Measurements from ENCODE around the gene OTOR. TPM values are rescaled to one million over a fixed set of nuclear protein-coding genes. Genes with fewer than 3 reads are reported as not detected.

The OTOR gene
- total RNA-seq, 2 donors from 2014 or later: not detected

GRCh38 chr20:16713066-16713465 is 35.1 kb upstream of the OTOR start:
- no peaks in the 10 kb centered on the region for H3K36me3 ChIP-seq (replicated peaks in 1 of 2; ENCODE audit: insufficient read depth in 1 of 2, low read depth in 2 of 2)
- ATAC-seq (no peak), DNase-seq (no peak)
- no peaks in the 10 kb centered on the region for H3K27me3 ChIP-seq
- H3K4me3 ChIP-seq: no peak overlapping the region
- no peak for TF ChIP-seq POLR2A (IDR thresholded peaks at IDR 0.05)
- TF ChIP-seq, protein P1, sequence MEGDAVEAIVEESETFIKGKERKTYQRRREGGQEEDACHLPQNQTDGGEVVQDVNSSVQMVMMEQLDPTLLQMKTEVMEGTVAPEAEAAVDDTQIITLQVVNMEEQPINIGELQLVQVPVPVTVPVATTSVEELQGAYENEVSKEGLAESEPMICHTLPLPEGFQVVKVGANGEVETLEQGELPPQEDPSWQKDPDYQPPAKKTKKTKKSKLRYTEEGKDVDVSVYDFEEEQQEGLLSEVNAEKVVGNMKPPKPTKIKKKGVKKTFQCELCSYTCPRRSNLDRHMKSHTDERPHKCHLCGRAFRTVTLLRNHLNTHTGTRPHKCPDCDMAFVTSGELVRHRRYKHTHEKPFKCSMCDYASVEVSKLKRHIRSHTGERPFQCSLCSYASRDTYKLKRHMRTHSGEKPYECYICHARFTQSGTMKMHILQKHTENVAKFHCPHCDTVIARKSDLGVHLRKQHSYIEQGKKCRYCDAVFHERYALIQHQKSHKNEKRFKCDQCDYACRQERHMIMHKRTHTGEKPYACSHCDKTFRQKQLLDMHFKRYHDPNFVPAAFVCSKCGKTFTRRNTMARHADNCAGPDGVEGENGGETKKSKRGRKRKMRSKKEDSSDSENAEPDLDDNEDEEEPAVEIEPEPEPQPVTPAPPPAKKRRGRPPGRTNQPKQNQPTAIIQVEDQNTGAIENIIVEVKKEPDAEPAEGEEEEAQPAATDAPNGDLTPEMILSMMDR (IDR thresholded peaks at IDR 0.05): no peak
- intact Hi-C loops (cut with DNase I): no loop called here
- H3K9me3 ChIP-seq: no peaks in the 10 kb centered on the region
- no peak overlapping the region for H3K27ac ChIP-seq
- H3K4me1 ChIP-seq: no peaks in the 10 kb centered on the region

DNA sequence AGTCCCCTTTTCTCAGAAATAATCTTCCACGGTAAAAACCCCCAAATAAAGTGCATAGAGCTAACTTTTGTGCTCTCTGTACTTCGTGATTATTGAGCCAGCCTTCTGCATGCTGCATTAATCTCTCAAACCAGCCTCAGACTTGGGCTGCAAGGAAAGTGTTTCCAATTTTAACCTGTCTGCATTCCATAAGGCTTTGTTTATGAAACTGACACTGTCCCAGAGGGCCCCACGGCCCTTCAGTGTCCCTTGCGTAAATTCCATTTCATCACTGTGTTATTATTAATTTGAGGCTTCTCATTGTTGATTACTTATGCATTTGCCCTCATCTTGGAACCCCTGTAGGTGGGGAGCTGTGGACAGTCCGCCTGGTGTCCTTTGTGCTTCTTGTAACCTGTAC is 33.9 kb upstream of the OTOR start:
- Histone ChIP-seq H3K36me3 (replicated peaks in 1 of 2; ENCODE audit: insufficient read depth in 1 of 2, low read depth in 2 of 2) (no peaks in the 10 kb centered on the region), H3K27ac (no peak overlapping the region), H3K4me1 (no peaks in the 10 kb centered on the region), H3K27me3 (no peaks in the 10 kb centered on the region), H3K4me3 (no peak overlapping the region), H3K9me3 (no peaks in the 10 kb centered on the region)
- ATAC-seq (no peak), DNase-seq (no peak)
- TF ChIP-seq, protein P1 (IDR thresholded peaks at IDR 0.05): no peak
- TF ChIP-seq POLR2A (IDR thresholded peaks at IDR 0.05): no peak
- WGBS, 2 donors: 55 to 58% methylated on average over 5 of the region's 5 CpGs
- intact Hi-C loops (cut with DNase I): no loop called here

DNA sequence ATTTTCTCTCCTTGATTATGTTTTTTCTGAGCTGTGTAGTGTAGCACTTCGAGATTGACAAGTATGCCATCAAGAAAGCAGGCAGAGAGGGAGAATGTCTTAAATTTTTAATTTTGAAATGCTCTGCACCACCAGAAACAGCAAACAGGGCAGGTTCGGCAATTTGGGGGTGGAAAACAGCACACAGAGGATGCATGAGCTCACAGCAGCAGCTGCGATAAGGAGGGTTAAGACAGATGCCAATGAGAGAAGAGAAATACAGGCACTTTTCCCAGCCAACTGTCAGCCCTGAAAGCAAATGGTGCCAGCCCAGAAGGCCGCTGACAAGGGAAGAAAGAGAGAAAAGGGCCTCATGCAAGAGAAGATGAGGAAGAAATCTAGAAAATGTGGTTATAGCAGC is 33.4 kb upstream of the OTOR start:
- DNase-seq: no peak
- no peak for ATAC-seq
- Histone ChIP-seq H3K36me3 (replicated peaks in 1 of 2; ENCODE audit: insufficient read depth in 1 of 2, low read depth in 2 of 2) (no peaks in the 10 kb centered on the region), H3K9me3 (no peaks in the 10 kb centered on the region), H3K4me3 (no peak overlapping the region), H3K27ac (no peak overlapping the region), H3K4me1 (no peaks in the 10 kb centered on the region), H3K27me3 (no peaks in the 10 kb centered on the region)
- intact Hi-C loops (cut with DNase I): no loop called here
- TF ChIP-seq POLR2A (IDR thresholded peaks at IDR 0.05): no peak
- TF ChIP-seq, protein P1 (IDR thresholded peaks at IDR 0.05): no peak
- 61 to 65% methylated on average over 4 of the region's 4 CpGs for WGBS, 2 donors

- Histone ChIP-seq H3K36me3 (replicated peaks in 1 of 2; ENCODE audit: insufficient read depth in 1 of 2, low read depth in 2 of 2) (no peaks in the 10 kb centered on the region), H3K4me1 (no peaks in the 10 kb centered on the region), H3K27me3 (no peaks in the 10 kb centered on the region), H3K4me3 (no peak overlapping the region), H3K9me3 (no peaks in the 10 kb centered on the region), H3K27ac (no peak overlapping the region)
- WGBS, 2 donors: 47 to 73% methylated on average over 1 of the region's 1 CpG
- TF ChIP-seq, protein P1 (IDR thresholded peaks at IDR 0.05): no peak
- no peak for TF ChIP-seq POLR2A (IDR thresholded peaks at IDR 0.05)
- intact Hi-C loops (cut with DNase I): no loop called here
- DNase-seq (no peak), ATAC-seq (no peak)
These were observed 28.7 kb upstream of the OTOR start for GRCh38 chr20:16719421-16719820.

- no peak for DNase-seq
- 89 to 100% methylated on average over 1 of the region's 1 CpG for WGBS, 2 donors
- H3K36me3 ChIP-seq (replicated peaks in 1 of 2; ENCODE audit: insufficient read depth in 1 of 2, low read depth in 2 of 2): peaks cover 0 to 2% of the 10 kb centered on the region in 2 donors
- no peaks in the 10 kb centered on the region for H3K9me3 ChIP-seq
- H3K4me3 ChIP-seq: peak overlapping the region in 1 of 2 donors; percentile 78
- TF ChIP-seq POLR2A (IDR thresholded peaks at IDR 0.05): no peak
- TF ChIP-seq, protein P1 (IDR thresholded peaks at IDR 0.05): no peak
- intact Hi-C loops (cut with DNase I): no loop called here
- no peak overlapping the region for H3K27ac ChIP-seq
- no peaks in the 10 kb centered on the region for H3K27me3 ChIP-seq
- peaks cover 10% of the 10 kb centered on the region for H3K4me1 ChIP-seq
- ATAC-seq: no peak
These were observed 19.1 kb upstream of the OTOR start for GRCh38 chr20:16729080-16729479.

All from body of pancreas (tissue), 4 donors.